Esophagus muscularis mucosa (tissue), 4 donors: Measurements from ENCODE around the gene FOXO3. TPM values are rescaled to one million over a fixed set of nuclear protein-coding genes. Genes with fewer than 3 reads are reported as not detected.
"Not testable (repeated sequence)": the region's sequence is repeated elsewhere in the genome, so short reads cannot be mapped to it uniquely, and the experiment has no call there.

ENCODE experiments used
- DNase-seq: peaks from one replicate; pipeline ENCODE4 v3.0.0-alpha.2; 2017; ENCODE audit errors: extremely low spot score
- H3K27ac ChIP-seq, 4 donors: fragments of 200-600 bp; sonication (generic); replicated peaks in 1 of 4; 1 replicate in 3 of 4; 2 replicates in 1 of 4; pipeline ENCODE4 v1.5.1; 2016 to 2019; ENCODE audit warnings: mild to moderate bottlenecking in 1 of 4
- H3K27me3 ChIP-seq, 4 donors: fragments of 200-600 bp; sonication (generic); one replicate each; pipeline versions ENCODE4 v1.5.1 to v1.6.0; 2016 to 2019
- H3K36me3 ChIP-seq, 4 donors: fragments of 200-600 bp; sonication (generic); one replicate each; pipeline ENCODE4 v1.5.1; 2016 to 2019
- H3K4me1 ChIP-seq, 4 donors: fragments of 200-600 bp; sonication (generic); one replicate each; pipeline ENCODE4 v1.5.1; 2016 to 2019
- H3K4me3 ChIP-seq, 4 donors: fragments of 200-600 bp; sonication (generic); 1 replicate in 2 of 4; 2 replicates in 2 of 4; pipeline ENCODE4 v1.5.1; 2016 to 2019; ENCODE audit warnings: mild to moderate bottlenecking in 4 of 4, moderate library complexity in 1 of 4
- H3K9me3 ChIP-seq, 4 donors: fragments of 200-600 bp; sonication (generic); 1 replicate in 3 of 4; 2 replicates in 1 of 4; pipeline ENCODE4 v1.5.1; 2016 to 2019
- EP300 ChIP-seq: sonication (generic); formaldehyde crosslinking; IDR thresholded peaks from one replicate; pipeline ENCODE4 v1.6.1; 2017; ENCODE audit warnings: antibody characterized with exemption
- POLR2A ChIP-seq: fragments of 450-650 bp; IDR thresholded peaks from one replicate; pipeline ENCODE4 v1.6.1; 2017; ENCODE audit warnings: antibody characterized with exemption, moderate library complexity, mild to moderate bottlenecking, low read depth
- POLR2AphosphoS5 ChIP-seq, 2 donors: sonication (generic); formaldehyde crosslinking; IDR thresholded peaks; one replicate each; pipeline ENCODE4 v1.6.1; 2017; ENCODE audit warnings: antibody characterized with exemption in 2 of 2
- WGBS: methylation state at CpG from one replicate; pipeline ENCODE4 v1.1.5; 2018; 5-methylcytosine and 5-hydroxymethylcytosine counted together
- intact Hi-C: fragments of 100-400 bp; cut with DNase I; formaldehyde crosslinking; loops from one replicate; pipeline ENCODE4 v1.15.1; 2023
- total RNA-seq, 4 donors: library from RNA; depleted of rRNA; stranded (reverse); fragments of >200 nt; gene quantifications; one replicate each; pipeline versions ENCODE4 v1.1.0 to v1.2.1, GENCODE V29; 2016
- TF ChIP-seq, protein P1 (sequence below), 3 experiments: fragments of 200-600 bp in 2 of 3; fragments of 450-650 bp in 1 of 3; sonication (generic) in 2 of 3; IDR thresholded peaks; one replicate each; pipeline ENCODE4 v1.5.1; 2017 to 2019; ENCODE audit warnings: antibody characterized with exemption in 3 of 3, mild to moderate bottlenecking in 2 of 3, moderate library complexity in 1 of 3

The FOXO3 gene
- total RNA-seq, 4 donors from 2014 or later: 92.2 to 154 (median 122) TPM

- H3K27ac ChIP-seq: peak overlapping the region; percentile 98 to 100 (median 99)
- peaks cover 0 to 7% (median 1%) of the 10 kb centered on the region in 4 donors for H3K36me3 ChIP-seq
- H3K27me3 ChIP-seq: no peaks in the 10 kb centered on the region
- peaks cover 33 to 49% (median 46%) of the 10 kb centered on the region in 4 donors for H3K4me1 ChIP-seq
- H3K9me3 ChIP-seq: no peaks in the 10 kb centered on the region
- H3K4me3 ChIP-seq: peak overlapping the region; percentile 83 to 95 (median 90)
- intact Hi-C loops: loop anchor here (2.0 to 10.0 kb wide), 4 partner anchors 93 to 517 kb away; no protein-coding TSS in a partner anchor
- peak; percentile 10 for TF ChIP-seq EP300
- TF ChIP-seq POLR2A: no peak
- TF ChIP-seq, protein P1, sequence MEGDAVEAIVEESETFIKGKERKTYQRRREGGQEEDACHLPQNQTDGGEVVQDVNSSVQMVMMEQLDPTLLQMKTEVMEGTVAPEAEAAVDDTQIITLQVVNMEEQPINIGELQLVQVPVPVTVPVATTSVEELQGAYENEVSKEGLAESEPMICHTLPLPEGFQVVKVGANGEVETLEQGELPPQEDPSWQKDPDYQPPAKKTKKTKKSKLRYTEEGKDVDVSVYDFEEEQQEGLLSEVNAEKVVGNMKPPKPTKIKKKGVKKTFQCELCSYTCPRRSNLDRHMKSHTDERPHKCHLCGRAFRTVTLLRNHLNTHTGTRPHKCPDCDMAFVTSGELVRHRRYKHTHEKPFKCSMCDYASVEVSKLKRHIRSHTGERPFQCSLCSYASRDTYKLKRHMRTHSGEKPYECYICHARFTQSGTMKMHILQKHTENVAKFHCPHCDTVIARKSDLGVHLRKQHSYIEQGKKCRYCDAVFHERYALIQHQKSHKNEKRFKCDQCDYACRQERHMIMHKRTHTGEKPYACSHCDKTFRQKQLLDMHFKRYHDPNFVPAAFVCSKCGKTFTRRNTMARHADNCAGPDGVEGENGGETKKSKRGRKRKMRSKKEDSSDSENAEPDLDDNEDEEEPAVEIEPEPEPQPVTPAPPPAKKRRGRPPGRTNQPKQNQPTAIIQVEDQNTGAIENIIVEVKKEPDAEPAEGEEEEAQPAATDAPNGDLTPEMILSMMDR (IDR thresholded peaks at IDR 0.05): no peak
- TF ChIP-seq POLR2AphosphoS5 (IDR thresholded peaks at IDR 0.05): no peak
- WGBS: under 1% methylated on average over 30 of the region's 64 CpGs
- DNase-seq: peak; percentile 94
These were observed 744 bp upstream of the FOXO3 start for GRCh38 chr6:108559884-108560462.

- WGBS: no CpG with 5 or more reads among the region's 40 CpGs
- H3K36me3 ChIP-seq, H3K9me3 ChIP-seq, DNase-seq, intact Hi-C loops, H3K27me3 ChIP-seq: not testable (repeated sequence)
- Histone ChIP-seq H3K4me3 (peak overlapping the region; percentile 83 to 95 (median 90)), H3K27ac (peak overlapping the region; percentile 98 to 100 (median 99)), H3K4me1 (peaks cover 35 to 49% (median 45%) of the 10 kb centered on the region in 4 donors)
These were observed 561 bp downstream of the FOXO3 start for GRCh38 chr6:108561309-108561647.

DNA sequence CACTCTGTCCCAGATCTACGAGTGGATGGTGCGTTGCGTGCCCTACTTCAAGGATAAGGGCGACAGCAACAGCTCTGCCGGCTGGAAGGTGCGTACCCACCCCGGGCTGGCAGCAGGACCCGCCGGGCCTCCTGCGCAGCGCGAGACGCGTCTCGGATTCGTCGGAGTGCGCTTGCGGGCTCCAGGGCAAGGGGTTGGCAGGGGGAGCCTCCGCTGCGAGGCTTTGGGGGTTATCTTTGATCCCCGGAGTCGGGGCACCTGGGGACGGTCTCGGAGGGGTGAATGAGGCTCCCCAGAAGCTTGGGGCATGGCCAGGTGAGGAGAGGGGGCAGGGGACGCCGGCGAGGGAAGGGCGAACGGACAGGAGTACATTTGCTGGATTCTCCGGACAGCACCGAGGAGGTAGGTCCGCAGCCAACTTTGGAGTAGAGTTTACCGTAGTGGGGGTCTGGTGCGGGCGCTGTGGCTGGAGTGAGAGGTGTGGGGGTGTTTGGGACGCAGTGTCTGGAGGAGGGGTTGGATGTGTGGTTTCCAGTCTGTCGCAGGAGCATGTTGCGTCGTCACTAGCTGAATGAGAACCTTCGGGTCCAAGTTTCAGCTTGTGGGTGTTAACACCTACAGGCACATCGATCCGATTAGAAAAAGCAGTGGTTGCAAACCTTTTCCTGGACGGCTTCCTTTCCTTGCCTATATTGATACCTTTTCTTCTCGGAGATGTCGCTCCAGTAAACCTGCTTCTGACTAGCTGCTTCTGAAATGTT, 1.2 kb downstream of the FOXO3 start:
- intact Hi-C loops: no loop called here
- DNase-seq: no peak
- peaks cover 35 to 49% (median 45%) of the 10 kb centered on the region in 4 donors for H3K4me1 ChIP-seq

GRCh38 chr6:108562503-108562993, 1.8 kb downstream of the FOXO3 start:
- intact Hi-C loops: no loop called here
- Histone ChIP-seq H3K4me3 (peak overlapping the region; percentile 83 to 95 (median 90)), H3K36me3 (peaks cover 3 to 17% (median 9%) of the 10 kb centered on the region in 4 donors), H3K27ac (peak overlapping the region; percentile 98 to 100 (median 99)), H3K27me3 (no peaks in the 10 kb centered on the region), H3K4me1 (peaks cover 35 to 49% (median 45%) of the 10 kb centered on the region in 4 donors), H3K9me3 (no peaks in the 10 kb centered on the region)
- peak in 1 of 2 donors; percentile 88 for TF ChIP-seq POLR2AphosphoS5 (IDR thresholded peaks at IDR 0.05)
- TF ChIP-seq, protein P1 (IDR thresholded peaks at IDR 0.05): peak in 1 of 3 experiments; percentile 19
- no peak for TF ChIP-seq EP300
- TF ChIP-seq POLR2A: peak; percentile 53
- WGBS: 16% methylated on average over 16 of the region's 17 CpGs
- peak; percentile 95 for DNase-seq

More for the DNA sequence above, 1.2 kb downstream of the FOXO3 start:
- 18% methylated on average over 23 of the region's 46 CpGs for WGBS
- Histone ChIP-seq H3K9me3 (no peaks in the 10 kb centered on the region), H3K36me3 (peaks cover 0 to 11% (median 4%) of the 10 kb centered on the region in 4 donors), H3K4me3 (peak overlapping the region; percentile 83 to 95 (median 90)), H3K27me3 (no peaks in the 10 kb centered on the region), H3K27ac (peak overlapping the region; percentile 98 to 100 (median 99))
- TF ChIP-seq, protein P1 (IDR thresholded peaks at IDR 0.05): no peak
- TF ChIP-seq POLR2A (no peak), EP300 (no peak), POLR2AphosphoS5 (IDR thresholded peaks at IDR 0.05) (no peak)

DNA sequence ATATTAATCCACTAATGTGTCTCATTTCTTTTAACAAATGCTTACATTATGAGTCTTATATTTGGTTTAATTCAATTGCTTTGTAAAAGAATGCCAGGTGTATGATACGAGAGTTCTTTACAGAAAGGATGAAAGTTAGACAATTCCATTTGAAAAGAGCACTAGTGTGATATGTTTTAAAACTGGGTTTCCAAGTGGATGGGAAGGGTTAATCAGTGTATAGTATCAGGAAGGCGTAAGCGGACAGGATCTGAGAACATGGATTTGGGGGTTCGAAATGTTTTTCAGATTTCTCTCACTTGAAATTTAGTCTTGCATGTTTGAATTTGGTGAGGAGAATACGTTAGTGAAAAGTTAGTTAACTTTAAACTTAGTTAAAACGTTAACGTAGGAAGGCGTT, 2.6 kb downstream of the FOXO3 start:
- Histone ChIP-seq H3K36me3 (peaks cover 4 to 25% (median 14%) of the 10 kb centered on the region in 4 donors), H3K9me3 (no peaks in the 10 kb centered on the region), H3K4me3 (peak overlapping the region; percentile 83 to 95 (median 90)), H3K27me3 (no peaks in the 10 kb centered on the region), H3K4me1 (peaks cover 42 to 55% (median 52%) of the 10 kb centered on the region in 4 donors), H3K27ac (peak overlapping the region; percentile 98 to 100 (median 99))
- WGBS: 68% methylated on average over 8 of the region's 8 CpGs
- intact Hi-C loops: no loop called here
- no peak for TF ChIP-seq EP300
- no peak for TF ChIP-seq POLR2AphosphoS5 (IDR thresholded peaks at IDR 0.05)
- no peak for TF ChIP-seq POLR2A
- TF ChIP-seq, protein P1 (IDR thresholded peaks at IDR 0.05): no peak
- no peak for DNase-seq
